ENCODE data around the gene TMEM115. TPM values are rescaled to one million over a fixed set of nuclear protein-coding genes. Genes with fewer than 3 reads are reported as not detected.

TMEM115 gene
- total RNA-seq, 1 experiment from 2014 or later, result 29.4 TPM

DNA sequence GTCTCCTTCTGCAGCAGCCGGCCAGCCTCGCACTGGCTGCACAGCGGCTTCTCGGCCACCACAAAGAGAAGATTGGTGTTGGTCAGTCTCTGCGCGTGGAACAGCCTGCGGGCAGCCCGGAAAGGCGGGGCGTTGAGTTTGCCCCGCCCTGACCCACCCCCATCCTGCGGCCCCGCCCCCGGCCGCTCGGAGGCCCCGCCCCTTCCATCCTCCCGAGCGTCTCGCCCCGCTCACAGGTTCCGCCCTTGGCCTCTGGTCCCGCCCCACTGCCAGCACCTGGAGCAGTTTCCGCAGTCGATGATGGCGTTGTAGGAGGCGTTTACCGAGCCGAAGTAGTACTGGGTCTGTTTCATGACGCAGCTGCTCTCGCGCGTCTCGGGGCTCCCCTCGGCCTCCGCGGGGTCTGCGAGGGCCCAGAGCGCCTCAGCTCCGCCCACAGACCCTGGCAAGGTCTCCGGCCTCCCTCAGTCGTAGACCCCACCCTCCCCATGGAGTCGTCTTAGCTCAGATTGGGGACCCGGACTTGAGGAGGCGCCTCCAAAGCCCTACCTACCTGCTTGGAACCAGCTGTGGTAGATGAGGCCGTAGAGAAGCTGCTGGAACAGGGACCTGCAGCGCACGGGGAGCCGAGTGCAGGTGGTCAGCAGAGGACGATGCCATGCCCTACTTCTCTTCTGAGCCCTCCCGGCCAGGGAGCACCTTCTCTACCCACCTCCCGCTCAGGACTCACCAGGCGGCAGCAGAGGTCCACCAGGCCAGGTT, 5.9 kb upstream of the TMEM115 start:
- Mint-ChIP-seq H3K9me3 (ENCODE audit: low read depth, unreplicated experiment) (no peaks in the 10 kb centered on the region), H3K27ac (ENCODE audit: unreplicated experiment) (no peak overlapping the region)

DNA sequence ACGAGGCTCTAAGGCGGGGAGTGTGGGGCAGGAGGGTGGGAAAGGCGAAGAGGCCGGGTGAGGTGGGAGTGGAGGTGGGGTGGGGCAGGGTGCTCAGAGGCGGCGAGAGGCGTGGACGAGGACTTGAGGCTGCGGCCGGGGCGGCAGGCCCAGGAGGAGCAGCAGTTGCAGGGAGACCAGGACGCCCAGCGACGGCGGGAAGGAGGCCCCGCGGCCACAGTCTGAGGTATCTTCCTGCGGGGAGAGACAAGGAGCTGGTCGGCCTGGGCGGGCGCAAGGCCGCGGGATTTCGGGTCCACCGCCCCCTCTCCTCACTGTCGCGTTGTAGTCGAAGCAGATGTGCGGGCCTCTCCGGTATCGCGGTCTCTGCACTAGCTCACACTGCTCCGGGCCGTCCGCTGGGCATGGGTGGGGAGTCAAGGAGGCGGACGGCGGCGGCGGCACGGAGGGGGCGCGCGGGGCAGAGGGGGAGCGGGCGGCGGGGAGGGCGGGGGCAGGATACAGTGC, 5.3 kb upstream of the TMEM115 start:
- CTCF ChIA-PET, result interaction anchor here (0.6 kb wide), 1 partner anchor 187 kb away, joined by 3 read pairs; no protein-coding TSS in a partner anchor
- TF ChIP-seq, protein P1, sequence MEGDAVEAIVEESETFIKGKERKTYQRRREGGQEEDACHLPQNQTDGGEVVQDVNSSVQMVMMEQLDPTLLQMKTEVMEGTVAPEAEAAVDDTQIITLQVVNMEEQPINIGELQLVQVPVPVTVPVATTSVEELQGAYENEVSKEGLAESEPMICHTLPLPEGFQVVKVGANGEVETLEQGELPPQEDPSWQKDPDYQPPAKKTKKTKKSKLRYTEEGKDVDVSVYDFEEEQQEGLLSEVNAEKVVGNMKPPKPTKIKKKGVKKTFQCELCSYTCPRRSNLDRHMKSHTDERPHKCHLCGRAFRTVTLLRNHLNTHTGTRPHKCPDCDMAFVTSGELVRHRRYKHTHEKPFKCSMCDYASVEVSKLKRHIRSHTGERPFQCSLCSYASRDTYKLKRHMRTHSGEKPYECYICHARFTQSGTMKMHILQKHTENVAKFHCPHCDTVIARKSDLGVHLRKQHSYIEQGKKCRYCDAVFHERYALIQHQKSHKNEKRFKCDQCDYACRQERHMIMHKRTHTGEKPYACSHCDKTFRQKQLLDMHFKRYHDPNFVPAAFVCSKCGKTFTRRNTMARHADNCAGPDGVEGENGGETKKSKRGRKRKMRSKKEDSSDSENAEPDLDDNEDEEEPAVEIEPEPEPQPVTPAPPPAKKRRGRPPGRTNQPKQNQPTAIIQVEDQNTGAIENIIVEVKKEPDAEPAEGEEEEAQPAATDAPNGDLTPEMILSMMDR (IDR thresholded peaks at IDR 0.05; ENCODE audit: unreplicated experiment), result no peak
- no peak for DNase-seq
- Mint-ChIP-seq H3K9me3 (ENCODE audit: low read depth, unreplicated experiment) (no peaks in the 10 kb centered on the region), H3K27me3 (ENCODE audit: unreplicated experiment) (peaks cover 32% of the 10 kb centered on the region), H3K27ac (ENCODE audit: unreplicated experiment) (no peak overlapping the region), H3K4me1 (ENCODE audit: low read depth, unreplicated experiment) (no peaks in the 10 kb centered on the region), H3K4me3 (ENCODE audit: low read depth, unreplicated experiment) (peak overlapping the region; percentile 64), H3K36me3 (ENCODE audit: insufficient read depth, unreplicated experiment) (peaks cover 14% of the 10 kb centered on the region)
- BruUV-seq (replicated peaks), result no TSS peak
- intact Hi-C loops (cut with micrococcal nuclease; ENCODE audit: unreplicated experiment), result no loop called here

More for the DNA sequence above, 5.9 kb upstream of the TMEM115 start:
- peak; percentile 87 for DNase-seq
- H3K4me1 Mint-ChIP-seq (ENCODE audit: low read depth, unreplicated experiment), result no peaks in the 10 kb centered on the region
- peak overlapping the region; percentile 64 for H3K4me3 Mint-ChIP-seq (ENCODE audit: low read depth, unreplicated experiment)
- peaks cover 39% of the 10 kb centered on the region for H3K27me3 Mint-ChIP-seq (ENCODE audit: unreplicated experiment)
- peaks cover 13% of the 10 kb centered on the region for H3K36me3 Mint-ChIP-seq (ENCODE audit: insufficient read depth, unreplicated experiment)
- TF ChIP-seq, protein P1 (IDR thresholded peaks at IDR 0.05; ENCODE audit: unreplicated experiment), result no peak
- intact Hi-C loops (cut with micrococcal nuclease; ENCODE audit: unreplicated experiment), result no loop called here
- CTCF ChIA-PET, result interaction anchor here (0.6 kb wide), 1 partner anchor 187 kb away, joined by 3 read pairs; no protein-coding TSS in a partner anchor
- BruUV-seq (replicated peaks), result no TSS peak

DNA sequence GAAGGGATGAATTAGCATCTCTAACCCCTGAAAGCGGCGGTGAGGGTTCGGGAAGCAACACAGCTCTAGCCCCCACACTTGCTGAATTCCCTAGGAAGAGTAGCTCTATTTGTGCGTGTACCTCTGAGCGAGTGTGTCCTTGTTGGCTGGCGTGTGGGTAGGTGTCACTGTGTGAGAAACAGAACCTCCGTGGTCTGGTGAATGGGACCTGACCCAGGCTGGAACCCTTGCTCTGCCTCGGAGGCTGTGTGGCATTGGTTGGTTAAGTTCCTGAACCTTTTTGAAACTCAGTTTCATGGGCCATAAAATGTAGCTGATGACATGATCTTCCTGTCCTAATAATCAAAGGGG, 414 bp upstream of the TMEM115 start:
- Mint-ChIP-seq H3K4me1 (ENCODE audit: low read depth, unreplicated experiment) (peaks cover 10% of the 10 kb centered on the region), H3K36me3 (ENCODE audit: insufficient read depth, unreplicated experiment) (peaks cover 20% of the 10 kb centered on the region), H3K4me3 (ENCODE audit: low read depth, unreplicated experiment) (peak overlapping the region; percentile 96), H3K27me3 (ENCODE audit: unreplicated experiment) (peaks cover 16% of the 10 kb centered on the region), H3K9me3 (ENCODE audit: low read depth, unreplicated experiment) (no peaks in the 10 kb centered on the region), H3K27ac (ENCODE audit: unreplicated experiment) (peak overlapping the region; percentile 92)
- TF ChIP-seq, protein P1 (IDR thresholded peaks at IDR 0.05; ENCODE audit: unreplicated experiment), result no peak
- intact Hi-C loops (cut with micrococcal nuclease; ENCODE audit: unreplicated experiment), result no loop called here
- no TSS peak for BruUV-seq (replicated peaks)
- no peak for DNase-seq
- CTCF ChIA-PET, result no interaction called here

DNA sequence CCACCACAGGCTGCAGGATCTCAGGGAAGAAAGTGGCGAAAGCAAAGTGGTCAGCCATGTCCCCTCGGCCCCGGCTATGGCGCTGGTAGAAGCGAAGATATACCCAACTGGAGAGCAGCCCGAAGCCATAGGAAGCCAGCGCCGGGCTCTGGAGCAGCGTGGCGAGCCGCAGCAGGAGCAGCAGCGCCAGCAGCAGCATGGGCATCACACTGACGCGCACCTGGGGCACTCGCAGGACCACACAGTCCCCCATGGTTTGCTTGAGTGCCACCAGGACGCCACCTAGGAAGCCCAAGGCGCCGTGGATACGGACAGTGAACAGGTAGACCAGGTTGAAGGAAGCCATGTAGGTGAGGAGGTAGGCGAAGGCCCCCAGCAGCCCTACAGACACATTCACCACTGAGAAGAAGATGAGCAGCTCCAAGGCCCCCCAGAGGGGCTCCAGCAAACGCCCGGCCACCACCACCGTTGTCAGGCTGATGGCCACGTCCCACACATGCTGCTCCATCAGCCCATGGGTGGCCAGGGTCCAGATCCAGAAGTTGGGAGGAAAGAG, 888 bp downstream of the TMEM115 start:
- intact Hi-C loops (cut with micrococcal nuclease; ENCODE audit: unreplicated experiment), result no loop called here
- no TSS peak for BruUV-seq (replicated peaks)
- no peaks in the 10 kb centered on the region for H3K9me3 Mint-ChIP-seq (ENCODE audit: low read depth, unreplicated experiment)
- H3K27ac Mint-ChIP-seq (ENCODE audit: unreplicated experiment), result peak overlapping the region; percentile 89
- DNase-seq, result no peak
- H3K4me1 Mint-ChIP-seq (ENCODE audit: low read depth, unreplicated experiment), result peaks cover 10% of the 10 kb centered on the region
- CTCF ChIA-PET, result no interaction called here
- peak overlapping the region; percentile 96 for H3K4me3 Mint-ChIP-seq (ENCODE audit: low read depth, unreplicated experiment)
- TF ChIP-seq, protein P1 (IDR thresholded peaks at IDR 0.05; ENCODE audit: unreplicated experiment), result no peak
- peaks cover 8% of the 10 kb centered on the region for H3K27me3 Mint-ChIP-seq (ENCODE audit: unreplicated experiment)
- peaks cover 28% of the 10 kb centered on the region for H3K36me3 Mint-ChIP-seq (ENCODE audit: insufficient read depth, unreplicated experiment)
